ENCODE results near the gene ZNF783. TPM values are rescaled to one million over a fixed set of nuclear protein-coding genes. Genes with fewer than 3 reads are reported as not detected.
A peak's percentile ranks its signal among the peaks of the same experiment; 100 is the strongest.

Gene ZNF783
- polyA plus RNA-seq, 2 of the 4 experiments (the other 2 are of a cell fraction): 7.4 to 8.0 TPM

GRCh38 chr7:149261829-149262617 lies at the start of gene ZNF783 (continued):
- TF ChIP-seq HDAC2 (IDR thresholded peaks at IDR 0.05): peak; percentile 65; the same call in 1 of the 2 replicates

DNA sequence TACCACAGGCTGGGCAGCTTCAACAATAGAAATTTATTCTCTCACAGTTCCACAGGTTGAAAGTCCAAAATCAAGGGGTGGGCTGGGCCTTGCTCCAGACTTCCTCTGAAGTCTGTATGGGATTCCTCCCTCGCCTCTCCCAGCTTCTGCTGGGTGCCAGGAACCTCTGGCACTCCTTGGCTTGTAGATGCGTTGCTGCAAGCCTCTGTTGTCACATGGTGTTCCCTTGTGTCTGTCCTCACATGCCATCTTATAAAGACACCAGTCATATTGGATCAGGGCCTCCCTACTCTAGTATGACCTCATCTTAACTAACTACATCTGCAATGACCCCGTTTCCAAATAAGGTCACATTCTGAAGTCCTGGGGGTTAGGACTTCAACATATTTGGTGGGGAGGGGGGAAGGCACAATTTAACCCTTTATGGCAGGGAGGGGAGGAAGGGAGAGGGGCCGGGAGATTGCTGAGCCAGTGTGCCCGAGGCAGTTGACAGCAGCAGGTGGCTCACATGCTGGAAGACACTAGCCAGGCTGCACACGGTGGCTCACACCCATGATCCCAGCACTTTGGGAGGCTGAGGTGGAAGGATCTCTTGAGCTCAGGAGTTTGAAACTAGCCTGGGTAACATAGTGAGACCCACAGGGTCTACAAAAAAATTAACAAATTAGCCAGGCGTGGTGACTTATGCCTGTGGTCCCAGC lies 47.8 kb upstream of the ZNF783 start:
- no peak for DNase-seq (ENCODE audit: low read depth in 1 of 2, low spot score in 1 of 2)
- TF ChIP-seq SREBF2 (IDR thresholded peaks at IDR 0.05) (no peak), MAX (IDR thresholded peaks at IDR 0.05) (no peak)
- TF ChIP-seq, protein P1, sequence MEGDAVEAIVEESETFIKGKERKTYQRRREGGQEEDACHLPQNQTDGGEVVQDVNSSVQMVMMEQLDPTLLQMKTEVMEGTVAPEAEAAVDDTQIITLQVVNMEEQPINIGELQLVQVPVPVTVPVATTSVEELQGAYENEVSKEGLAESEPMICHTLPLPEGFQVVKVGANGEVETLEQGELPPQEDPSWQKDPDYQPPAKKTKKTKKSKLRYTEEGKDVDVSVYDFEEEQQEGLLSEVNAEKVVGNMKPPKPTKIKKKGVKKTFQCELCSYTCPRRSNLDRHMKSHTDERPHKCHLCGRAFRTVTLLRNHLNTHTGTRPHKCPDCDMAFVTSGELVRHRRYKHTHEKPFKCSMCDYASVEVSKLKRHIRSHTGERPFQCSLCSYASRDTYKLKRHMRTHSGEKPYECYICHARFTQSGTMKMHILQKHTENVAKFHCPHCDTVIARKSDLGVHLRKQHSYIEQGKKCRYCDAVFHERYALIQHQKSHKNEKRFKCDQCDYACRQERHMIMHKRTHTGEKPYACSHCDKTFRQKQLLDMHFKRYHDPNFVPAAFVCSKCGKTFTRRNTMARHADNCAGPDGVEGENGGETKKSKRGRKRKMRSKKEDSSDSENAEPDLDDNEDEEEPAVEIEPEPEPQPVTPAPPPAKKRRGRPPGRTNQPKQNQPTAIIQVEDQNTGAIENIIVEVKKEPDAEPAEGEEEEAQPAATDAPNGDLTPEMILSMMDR (IDR thresholded peaks at IDR 0.05): no peak
- no peak for FAIRE-seq
- Histone ChIP-seq H3K4me3 (no peak overlapping the region), H3K4me1 (peaks cover 2% of the 10 kb centered on the region; the same call in 1 of the 3 replicates), H3K9me3 (no peaks in the 10 kb centered on the region), H3K27ac (no peak overlapping the region), H3K4me2 (no peak overlapping the region)
- ChIA-PET CTCF (interaction anchor here (0.8 to 4.8 kb wide), 7 partner anchors 13 to 78 kb away, joined by 3 to 16 read pairs (median 5); partner anchors contain the start of genes ZNF282, ZNF398 and ZNF783), POLR2A (no interaction called here)
- no peak for ATAC-seq
- WGBS (ENCODE audit: missing lambda C conversion rate): 83% methylated on average over 6 of the region's 7 CpGs

GRCh38 chr7:149216402-149216801 lies 45.6 kb upstream of the ZNF783 start:
- DNase-seq (ENCODE audit: low read depth in 1 of 2, low spot score in 1 of 2) (no peak), FAIRE-seq (no peak), ATAC-seq (no peak)
- ChIA-PET CTCF (no interaction called here), POLR2A (no interaction called here)
- Histone ChIP-seq H3K27ac (no peak overlapping the region), H3K4me2 (no peak overlapping the region), H3K4me1 (peaks cover 5% of the 10 kb centered on the region; the same call in 1 of the 3 replicates), H3K4me3 (no peak overlapping the region), H3K9me3 (no peaks in the 10 kb centered on the region)
- TF ChIP-seq CBX8 (IDR thresholded peaks at IDR 0.05) (no peak), NR3C1 (IDR thresholded peaks at IDR 0.05) (no peak), FOXS1 (CRISPR knock-in tag; IDR thresholded peaks at IDR 0.05) (no peak), KDM5A (IDR thresholded peaks at IDR 0.05) (no peak), PHF8 (IDR thresholded peaks at IDR 0.05; ENCODE audit: borderline replicate concordance, low read depth) (no peak), JUN (IDR thresholded peaks at IDR 0.05) (no peak), MAFK (IDR thresholded peaks at IDR 0.05; ENCODE audit: partially characterized antibody) (no peak), FOSB (CRISPR knock-in tag; IDR thresholded peaks at IDR 0.05) (no peak), EHMT2 (IDR thresholded peaks at IDR 0.05; ENCODE audit: low read depth) (no peak), HDAC2 (IDR thresholded peaks at IDR 0.05) (no peak), USF2 (IDR thresholded peaks at IDR 0.05) (no peak), ZSCAN20 (CRISPR knock-in tag; IDR thresholded peaks at IDR 0.05) (no peak), CEBPB (IDR thresholded peaks at IDR 0.05) (no peak), ZFP36 (IDR thresholded peaks at IDR 0.05; ENCODE audit: borderline replicate concordance, partially characterized antibody) (no peak), RAD21 (conservative IDR thresholded peaks at IDR 0.05 in 1 of 2, IDR thresholded peaks at IDR 0.05 in 1 of 2) (no peak), HOXA7 (CRISPR knock-in tag; IDR thresholded peaks at IDR 0.05) (no peak), RNF2 (IDR thresholded peaks at IDR 0.05; ENCODE audit: borderline replicate concordance, low read depth) (no peak), BHLHE40 (IDR thresholded peaks at IDR 0.05; ENCODE audit: low read depth, low read length) (no peak), REST (IDR thresholded peaks at IDR 0.05) (no peak)
- TF ChIP-seq, protein P2, sequence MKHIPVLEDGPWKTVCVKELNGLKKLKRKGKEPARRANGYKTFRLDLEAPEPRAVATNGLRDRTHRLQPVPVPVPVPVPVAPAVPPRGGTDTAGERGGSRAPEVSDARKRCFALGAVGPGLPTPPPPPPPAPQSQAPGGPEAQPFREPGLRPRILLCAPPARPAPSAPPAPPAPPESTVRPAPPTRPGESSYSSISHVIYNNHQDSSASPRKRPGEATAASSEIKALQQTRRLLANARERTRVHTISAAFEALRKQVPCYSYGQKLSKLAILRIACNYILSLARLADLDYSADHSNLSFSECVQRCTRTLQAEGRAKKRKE (CRISPR knock-in tag; IDR thresholded peaks at IDR 0.05; ENCODE audit: low read depth): no peak
- WGBS (ENCODE audit: missing lambda C conversion rate): 87% methylated on average over 2 of the region's 2 CpGs
